A549 treated with RU486 at 1 μM for 4 hours (cell line): ENCODE measurements around the gene UBE3C. TPM values are rescaled to one million over a fixed set of nuclear protein-coding genes. Genes with fewer than 3 reads are reported as not detected.

Experiments
- total RNA-seq: library from RNA; stranded (reverse); fragments of 200-300 nt; extraction: Qiagen RNA extraction; gene quantifications from 5 replicates; pipeline ENCODE4 v1.2.3, GENCODE V29; 2022; ENCODE audit warnings: low read depth

UBE3C gene
- total RNA-seq, result 49.7 to 77.0 TPM (median 68.4 TPM) in 5 replicates

DNA sequence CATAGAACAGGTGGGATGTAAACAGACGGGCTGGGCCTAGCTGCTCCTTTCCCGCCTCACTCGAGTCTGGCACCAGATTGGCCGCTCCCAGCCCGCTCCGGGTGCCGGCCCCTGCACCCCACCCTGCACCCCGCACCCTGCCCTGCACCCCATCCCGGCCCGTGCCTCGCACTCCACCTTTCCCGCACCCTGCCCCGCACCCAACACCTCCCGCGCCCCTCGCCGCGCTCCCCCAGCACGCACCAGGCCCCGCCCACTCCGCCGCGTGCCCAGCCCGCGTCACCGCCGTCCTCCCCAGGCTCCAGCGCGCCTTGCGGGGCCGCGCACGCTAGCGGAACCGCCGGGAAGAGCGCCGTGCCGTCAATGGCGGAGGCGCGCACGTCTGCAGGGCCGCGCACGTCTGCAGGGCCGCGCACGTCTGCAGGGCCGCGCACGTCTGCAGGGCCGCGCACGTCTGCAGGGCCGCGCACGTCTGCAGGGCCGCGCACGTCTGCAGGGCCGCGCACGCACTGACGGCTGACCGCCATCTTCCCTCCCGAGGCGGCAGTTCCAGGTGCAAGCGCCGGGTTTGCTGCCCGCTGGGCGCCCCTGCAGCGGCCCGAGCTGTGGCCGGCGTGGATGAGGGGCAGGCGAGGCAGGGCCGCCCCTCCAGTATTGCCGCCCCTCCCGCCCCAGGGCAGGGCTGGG is at the start of gene UBE3C:
TSS of gene UBE3C (plus strand) at position 503 of the 687 bp plus-strand sequence. CDS start 347 bp downstream, outside the sequence.

Other genes starting within 250 kb of the UBE3C start
- gene LMBR1, start 245.7 kb upstream of the UBE3C start, total RNA-seq, result 17.4 to 28.9 TPM (median 27.9 TPM) in 5 replicates
- gene NOM1, start 189.2 kb upstream of the UBE3C start, total RNA-seq, result 13.5 to 19.2 TPM (median 18.9 TPM) in 5 replicates
- gene MNX1, start 128.3 kb upstream of the UBE3C start, total RNA-seq, result 4.0 to 6.6 TPM (median 6.3 TPM) in 5 replicates
- gene DNAJB6, start 198.1 kb downstream of the UBE3C start, total RNA-seq, result 97.3 to 152 TPM (median 104 TPM) in 5 replicates